NOMO-1 treated with DMSO at 0.1 percent for 48 hours (cell line): ENCODE results near the gene GRIK2.

ENCODE experiments used
- DNase-seq: peaks from one replicate; lab custom pipeline; 2025; ENCODE audit not compliant: unreplicated experiment; lab: John Stamatoyannopoulos, UW

GRIK2 gene

DNA sequence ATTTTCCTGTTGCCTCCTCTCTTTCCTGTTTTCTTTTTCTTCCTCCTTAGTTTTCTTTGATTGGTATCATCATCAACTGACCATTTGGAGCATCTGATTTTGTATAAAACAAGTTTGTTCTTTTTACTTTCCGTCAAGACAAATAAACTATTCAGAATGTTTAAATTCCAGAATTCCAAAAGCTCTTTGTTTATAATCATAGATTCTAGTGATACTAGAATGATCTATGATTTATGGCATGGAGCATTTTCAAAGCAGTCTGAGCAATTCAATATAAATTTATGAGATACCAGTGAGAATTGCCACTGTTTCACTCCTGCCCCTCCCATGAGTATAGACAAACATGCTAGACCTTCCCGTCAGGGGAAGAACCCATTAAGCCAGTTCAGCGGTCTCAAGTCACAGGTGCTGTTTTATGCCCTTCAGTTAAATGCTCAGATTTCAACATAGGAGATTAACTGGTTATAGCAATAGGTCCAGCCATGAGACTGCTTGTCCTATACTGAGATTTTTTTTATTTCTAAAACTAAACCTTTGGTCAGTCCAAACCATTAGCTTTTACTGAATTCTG, 60.7 kb downstream of the GRIK2 start:
- DNase-seq = no peak

GRCh38 chr6:101458336-101458735, 64.8 kb downstream of the GRIK2 start:
- DNase-seq = no peak

DNA sequence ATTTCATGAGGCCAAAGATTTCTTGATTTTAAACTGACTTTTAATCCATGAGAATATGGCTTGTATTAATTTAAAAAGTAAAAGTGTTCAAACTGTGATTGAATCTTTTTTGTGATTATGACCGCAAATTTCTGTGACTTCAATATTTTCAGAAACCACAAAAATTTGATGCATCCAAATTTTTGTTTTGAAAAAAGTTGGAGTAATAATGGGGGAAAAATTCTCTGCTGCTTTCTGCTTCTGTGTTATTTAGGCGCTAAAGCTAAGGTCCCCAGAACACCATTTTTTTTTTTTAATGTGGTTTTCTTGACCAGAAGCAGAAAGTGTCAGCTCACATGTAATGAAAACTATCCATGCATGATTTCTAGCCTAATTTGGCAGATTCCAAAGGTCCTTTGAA, 65.3 kb downstream of the GRIK2 start:
- DNase-seq = no peak

GRCh38 chr6:101462576-101462975, 69.1 kb downstream of the GRIK2 start:
- DNase-seq = no peak

- no peak for DNase-seq
Measured at GRCh38 chr6:101465863-101466262, 72.4 kb downstream of the GRIK2 start.

DNA sequence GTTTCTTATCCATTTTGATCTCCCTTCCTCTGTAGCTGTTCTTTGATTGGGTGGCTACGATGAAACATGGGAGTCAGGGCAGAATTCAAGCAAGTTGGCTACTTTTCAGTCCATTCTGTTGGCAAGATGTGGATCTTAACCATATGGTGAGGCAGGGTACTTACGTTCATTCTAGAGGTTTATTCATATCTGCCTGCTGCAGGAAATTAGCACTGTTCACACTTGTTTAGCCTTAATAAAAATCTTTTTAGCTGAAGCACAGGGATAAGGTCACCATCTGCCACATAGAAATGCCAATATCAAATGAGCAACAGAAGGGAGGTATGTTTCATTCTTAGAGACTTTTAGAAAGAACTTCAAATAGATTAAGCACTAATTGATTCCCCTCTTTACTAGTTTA, 83.9 kb downstream of the GRIK2 start:
- no peak for DNase-seq

DNA sequence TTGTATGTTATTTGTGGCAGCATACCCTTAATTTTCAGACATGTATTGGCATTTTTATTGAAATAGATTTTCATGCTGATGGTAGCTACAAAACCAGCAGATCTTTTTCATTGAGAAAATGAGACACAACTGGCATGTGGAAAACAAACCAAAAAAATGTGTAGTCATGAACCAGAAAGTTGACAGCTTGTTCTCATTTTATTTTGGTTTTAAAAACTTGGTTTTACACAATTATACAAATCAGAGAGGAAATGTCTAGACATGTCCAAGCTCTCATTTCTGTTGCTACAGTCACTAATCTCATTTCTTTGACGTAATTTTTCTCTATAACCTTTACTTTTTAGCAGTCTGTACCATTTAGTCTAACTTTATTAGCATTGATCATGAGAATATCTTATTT, 85.4 kb downstream of the GRIK2 start:
- DNase-seq = no peak

DNA sequence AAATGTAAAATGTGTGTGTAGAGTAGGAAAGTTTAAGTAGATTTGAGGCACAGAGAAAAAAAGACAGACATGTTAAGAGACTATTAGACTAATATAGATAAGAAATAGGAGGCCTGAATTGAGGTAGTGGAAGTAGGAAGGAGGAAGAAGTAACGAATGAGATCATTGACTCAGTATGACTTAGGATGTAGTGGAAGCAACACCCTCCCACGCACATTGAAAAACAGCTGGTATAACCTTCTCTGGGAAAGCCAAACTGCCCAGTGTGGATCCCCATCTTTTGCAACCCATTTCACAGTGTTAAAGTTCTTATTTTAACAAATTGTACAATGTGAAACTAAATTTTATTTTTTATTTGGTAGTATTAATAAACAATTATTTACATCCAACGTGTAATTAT, 89.1 kb downstream of the GRIK2 start:
- no peak for DNase-seq

DNA sequence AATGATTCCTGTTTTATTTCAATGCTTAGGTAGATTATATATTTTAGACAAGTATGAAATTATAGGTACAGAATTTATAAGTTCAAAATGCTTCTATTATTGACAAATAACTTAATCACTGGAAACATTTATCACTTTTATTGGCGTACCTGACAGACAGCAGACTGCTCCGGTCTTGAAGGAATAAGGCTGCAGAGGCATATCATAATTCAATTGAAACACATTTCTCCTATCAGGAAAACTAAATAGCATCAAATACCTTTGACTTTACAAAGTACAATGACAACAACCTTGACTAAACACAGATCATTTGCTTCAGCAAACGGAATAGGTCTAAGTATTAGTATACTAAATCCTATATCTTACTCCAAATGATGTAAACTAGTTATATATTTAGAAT, 91.3 kb downstream of the GRIK2 start:
- DNase-seq = no peak

DNA sequence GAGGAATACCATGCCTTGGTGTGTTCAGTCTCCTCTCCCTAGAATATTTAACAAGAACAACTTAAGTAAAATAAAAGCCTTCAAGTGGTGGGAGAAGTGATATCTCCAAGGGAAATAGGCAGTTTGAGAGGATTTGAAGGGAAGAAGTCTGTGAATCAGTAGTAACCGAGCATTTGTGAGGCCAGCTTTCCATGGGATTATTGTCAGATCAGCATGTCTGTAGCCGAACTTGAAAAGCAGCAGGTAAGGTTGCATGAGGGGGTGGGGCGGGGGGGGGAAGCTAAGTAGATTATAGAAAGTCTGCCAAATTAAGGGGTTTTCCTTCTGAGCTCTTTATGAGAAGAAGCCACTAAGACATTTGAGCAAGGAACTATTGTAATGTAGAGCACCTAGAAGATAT, 92.6 kb downstream of the GRIK2 start:
- no peak for DNase-seq

DNA sequence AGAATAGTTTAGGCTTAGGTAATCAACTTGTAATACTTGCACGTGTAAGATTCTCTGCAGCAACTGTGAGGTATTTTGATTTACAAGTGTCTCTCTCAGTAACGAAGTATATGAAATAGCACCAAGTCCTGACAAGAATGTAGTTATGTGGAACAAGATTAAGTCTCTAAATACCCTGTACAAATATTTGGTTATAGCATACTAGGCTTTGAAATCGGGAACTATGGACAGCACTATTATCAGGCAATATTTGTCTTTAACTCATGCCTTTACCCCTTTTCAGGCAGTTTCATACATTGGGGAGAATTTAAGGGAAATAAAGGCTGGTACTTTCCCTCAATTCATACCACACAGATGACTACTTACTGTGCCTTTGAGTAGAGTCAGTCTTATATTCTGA, 93.2 kb downstream of the GRIK2 start:
- no peak for DNase-seq

DNA sequence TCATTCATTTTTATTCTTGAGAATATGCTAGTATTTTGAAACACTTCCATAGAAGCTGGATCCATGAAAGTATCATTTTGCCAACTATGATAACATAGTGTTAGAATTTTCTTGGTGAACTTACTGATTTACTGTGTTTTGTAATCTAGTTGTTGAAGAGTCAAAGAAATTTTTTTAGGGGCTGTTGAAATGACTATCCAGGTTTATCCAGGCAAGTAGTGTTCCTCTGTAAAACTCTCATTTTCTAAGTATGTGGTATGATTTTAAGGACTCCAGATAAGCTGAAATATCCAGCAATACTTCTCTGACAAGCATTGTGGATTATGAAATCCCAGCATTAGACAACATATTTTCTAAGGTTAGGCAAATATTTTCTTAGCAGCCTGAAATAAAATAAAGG, 95.9 kb downstream of the GRIK2 start:
- no peak for DNase-seq

DNA sequence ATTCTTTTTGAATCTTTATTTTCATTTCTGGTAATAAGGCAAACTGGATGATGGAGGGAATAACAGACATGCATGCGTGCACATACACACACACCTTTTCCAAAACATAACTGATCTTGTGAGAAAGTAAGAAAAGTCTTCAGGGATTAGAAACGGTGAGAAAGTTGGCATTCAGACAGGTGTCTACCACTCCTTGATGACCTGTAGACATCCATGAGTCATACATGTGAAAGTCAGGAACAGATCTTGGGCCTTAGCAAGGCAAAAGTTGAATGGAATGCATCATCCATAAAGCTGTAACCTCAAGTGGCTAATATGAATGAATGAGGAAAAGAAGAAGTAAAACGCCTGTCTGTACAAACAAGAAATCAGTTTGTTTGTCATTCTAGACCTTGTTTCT, 97.3 kb downstream of the GRIK2 start:
- DNase-seq = no peak

DNA sequence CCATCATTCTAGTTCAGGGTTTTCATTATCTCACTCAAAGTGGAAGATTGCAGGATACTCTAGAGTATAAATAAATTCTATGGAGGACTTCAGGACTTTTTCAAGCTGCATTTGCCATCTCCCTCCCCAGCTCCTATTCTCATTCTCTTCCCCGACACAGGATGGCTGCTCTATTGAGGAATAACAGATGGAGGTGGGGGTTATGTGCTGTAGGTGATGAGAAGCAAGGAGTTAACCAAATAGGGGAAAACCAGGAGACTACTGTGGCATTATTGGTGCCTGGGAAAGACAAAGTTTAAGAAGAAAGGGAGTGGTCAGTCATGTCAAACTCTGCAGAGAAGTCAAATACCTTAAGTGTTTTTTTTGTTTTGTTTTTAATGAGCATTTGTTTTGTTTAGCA, 109.3 kb downstream of the GRIK2 start:
- DNase-seq = no peak

GRCh38 chr6:101509536-101509935, 116.0 kb downstream of the GRIK2 start:
- DNase-seq = no peak

- no peak for DNase-seq
Measured at GRCh38 chr6:101513181-101513580, 119.7 kb downstream of the GRIK2 start.

DNA sequence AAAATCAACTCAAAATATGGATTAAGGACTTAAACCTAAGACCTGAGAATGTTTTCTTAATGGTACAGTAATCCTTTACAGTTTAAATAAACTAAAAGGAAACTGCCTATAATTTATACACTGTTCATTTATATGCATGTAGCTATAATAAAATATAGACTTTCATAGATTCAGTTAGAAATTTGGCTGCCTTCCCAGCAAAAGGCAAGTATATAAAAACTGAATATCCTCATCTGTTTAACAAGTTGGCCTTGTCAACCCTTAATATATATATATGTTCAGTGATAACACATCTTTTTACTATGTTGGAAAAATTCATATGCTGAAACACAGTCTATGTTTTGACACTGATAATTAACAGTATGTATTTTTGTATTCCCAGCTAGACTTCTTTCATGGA, 123.1 kb downstream of the GRIK2 start:
- DNase-seq = no peak

- DNase-seq = no peak
Measured at GRCh38 chr6:101517632-101518031, 124.1 kb downstream of the GRIK2 start.

DNA sequence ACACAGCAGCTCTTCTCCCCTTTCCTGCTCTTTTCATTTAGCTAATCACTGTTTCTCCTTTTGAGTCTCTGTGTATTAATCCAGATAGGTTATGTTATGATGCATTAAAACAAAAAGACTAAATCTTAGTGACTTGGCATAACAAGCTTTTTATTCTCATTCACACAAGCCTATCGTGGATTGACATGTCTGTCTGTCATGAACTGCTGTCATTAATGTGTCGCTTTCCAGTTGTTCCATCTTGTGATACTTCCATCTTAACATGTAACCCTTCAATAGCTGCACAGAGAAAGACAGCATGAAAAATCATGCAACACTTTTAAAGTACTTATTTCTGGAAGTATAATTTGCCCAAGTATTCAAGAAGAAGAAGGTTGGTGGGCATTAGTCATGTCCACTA, 128.7 kb downstream of the GRIK2 start:
- DNase-seq = no peak

- DNase-seq = no peak
Measured at GRCh38 chr6:101527467-101527866, 134.0 kb downstream of the GRIK2 start.

DNA sequence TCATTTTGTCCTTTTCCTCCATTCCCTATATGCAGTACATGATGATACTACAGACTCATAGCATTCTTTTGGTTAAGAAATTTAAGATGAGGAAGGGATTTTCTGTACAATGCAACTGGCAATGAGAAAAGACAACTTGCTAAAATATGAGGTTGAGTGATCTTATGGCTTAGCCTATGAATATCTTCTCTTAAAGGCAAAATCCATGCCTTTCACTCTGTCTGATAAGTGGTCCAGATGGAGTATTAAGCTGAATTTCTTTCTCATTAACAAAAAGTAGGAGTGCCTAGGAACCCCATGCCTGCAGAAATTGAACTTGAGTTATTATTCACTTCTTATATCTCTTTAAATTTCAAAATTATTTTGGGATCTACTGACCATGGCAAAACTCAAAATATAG, 135.3 kb downstream of the GRIK2 start:
- DNase-seq = no peak

DNA sequence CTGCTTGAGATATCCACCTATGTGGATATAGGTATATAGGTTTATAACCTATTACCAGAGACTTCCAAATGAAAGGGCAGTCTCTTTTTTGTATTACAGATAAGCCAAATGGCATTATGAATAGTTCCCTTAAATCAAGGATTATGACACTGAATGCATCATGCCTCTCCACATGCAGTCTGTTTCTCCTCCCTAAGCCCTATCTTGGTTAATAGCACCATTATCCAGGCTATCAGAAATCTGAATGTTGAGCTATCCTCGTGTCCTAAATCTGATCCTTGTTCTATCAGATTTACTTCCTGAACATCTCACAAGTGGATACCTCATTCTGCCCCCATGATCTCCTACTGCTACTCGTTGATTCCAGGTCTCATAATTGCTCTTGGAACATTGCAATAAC, 138.0 kb downstream of the GRIK2 start:
- DNase-seq = no peak

- no peak for DNase-seq
Measured at GRCh38 chr6:101534386-101534785, 140.9 kb downstream of the GRIK2 start.

- DNase-seq = no peak
Measured at GRCh38 chr6:101534821-101535220, 141.3 kb downstream of the GRIK2 start.
